Activated CD4-positive, alpha-beta T cell treated with anti-CD3 and anti-CD28 coated beads, Interleukin-2, amount 50 U/mL, for 24 hours (primary cell): ENCODE measurements around the gene PPP2R2C.

Experiments used
- DNase-seq, 2 donors: peaks; one replicate each; pipeline ENCODE4 v3.0.0-alpha.2; 2020; ENCODE audit warnings: low read depth in 1 of 2, low spot score in 1 of 2

The PPP2R2C gene

GRCh38 chr4:6469898-6470501 lies 2.4 kb downstream of the PPP2R2C start:
- DNase-seq = no peak

DNA sequence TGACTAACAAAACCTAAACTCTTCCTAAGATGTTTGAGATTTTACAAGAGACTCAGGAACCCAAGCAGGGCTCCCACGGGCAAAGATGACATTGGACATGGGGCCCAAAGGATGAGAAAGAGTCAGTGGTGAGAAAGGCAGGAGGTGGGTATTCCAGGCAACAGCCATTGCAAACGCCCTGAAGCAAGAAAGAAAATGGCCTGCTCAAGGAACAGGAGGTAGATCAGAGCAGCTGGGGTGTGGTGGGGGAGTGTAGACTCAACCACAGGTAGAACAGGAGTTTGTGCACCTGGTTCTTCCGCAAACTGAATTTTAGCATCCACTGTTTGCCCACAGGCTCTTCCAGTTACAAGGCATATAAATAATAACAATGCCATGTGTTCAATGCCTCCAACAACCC lies 3.3 kb downstream of the PPP2R2C start:
- DNase-seq = no peak

GRCh38 chr4:6468376-6468775 lies 4.0 kb downstream of the PPP2R2C start:
- DNase-seq = no peak

- DNase-seq = no peak
Measured at GRCh38 chr4:6467600-6467999, 4.8 kb downstream of the PPP2R2C start.

- DNase-seq = no peak
Measured at GRCh38 chr4:6466756-6467381, 5.5 kb downstream of the PPP2R2C start.

DNA sequence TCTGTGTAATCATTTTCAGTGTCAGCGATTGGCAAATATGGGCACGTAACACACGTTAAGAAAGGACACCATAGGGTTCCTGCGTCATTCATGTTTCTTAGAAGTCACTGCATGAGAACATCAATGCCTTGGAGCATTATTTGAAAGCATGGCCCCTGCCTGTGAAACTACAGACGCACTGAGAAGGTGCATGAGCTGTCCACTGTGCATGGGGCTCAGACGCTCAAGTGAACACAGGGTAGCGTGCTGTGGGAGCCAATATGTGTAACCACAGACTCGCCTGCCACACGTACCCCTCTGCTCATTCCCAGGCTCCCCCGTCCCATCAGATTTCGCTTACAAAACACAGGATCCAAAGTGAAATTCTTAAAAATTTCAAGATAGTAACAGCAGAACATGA lies 6.5 kb downstream of the PPP2R2C start:
- DNase-seq = no peak

DNA sequence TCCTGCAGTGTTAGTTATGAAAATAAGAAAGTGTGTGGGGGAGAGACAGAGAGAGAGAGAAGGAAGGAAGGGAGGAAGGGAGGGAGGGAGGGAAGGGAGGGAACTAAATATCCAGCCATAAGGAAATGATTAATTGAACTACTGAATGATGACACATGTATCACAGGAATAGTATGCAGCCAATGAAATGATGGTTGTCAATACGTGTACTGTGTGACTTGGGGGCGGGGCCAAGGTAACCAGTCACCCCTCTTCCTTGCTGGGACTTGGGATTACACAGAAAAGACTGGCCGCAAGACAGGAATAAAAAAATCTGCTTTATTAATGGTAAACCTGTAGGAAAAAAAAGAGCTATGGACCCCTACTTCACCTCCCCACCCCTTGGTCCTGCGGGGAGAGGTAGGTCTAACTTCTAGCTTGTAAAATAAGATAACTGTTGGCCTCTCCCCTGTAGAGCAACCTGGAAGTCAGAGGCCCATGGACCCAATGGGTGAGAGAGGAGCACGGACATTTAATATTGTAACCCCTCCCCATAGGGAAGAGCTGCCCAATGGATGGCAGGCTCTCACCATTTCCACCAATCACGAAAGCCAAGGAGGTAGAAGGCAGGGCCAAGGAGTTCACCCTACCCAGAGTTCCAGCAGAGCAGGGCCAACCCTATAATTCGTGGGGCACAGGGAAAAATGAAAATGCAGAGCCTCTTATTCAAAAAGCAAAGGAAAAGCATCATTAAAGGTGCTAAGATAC lies 7.4 kb downstream of the PPP2R2C start:
- DNase-seq = no peak

DNA sequence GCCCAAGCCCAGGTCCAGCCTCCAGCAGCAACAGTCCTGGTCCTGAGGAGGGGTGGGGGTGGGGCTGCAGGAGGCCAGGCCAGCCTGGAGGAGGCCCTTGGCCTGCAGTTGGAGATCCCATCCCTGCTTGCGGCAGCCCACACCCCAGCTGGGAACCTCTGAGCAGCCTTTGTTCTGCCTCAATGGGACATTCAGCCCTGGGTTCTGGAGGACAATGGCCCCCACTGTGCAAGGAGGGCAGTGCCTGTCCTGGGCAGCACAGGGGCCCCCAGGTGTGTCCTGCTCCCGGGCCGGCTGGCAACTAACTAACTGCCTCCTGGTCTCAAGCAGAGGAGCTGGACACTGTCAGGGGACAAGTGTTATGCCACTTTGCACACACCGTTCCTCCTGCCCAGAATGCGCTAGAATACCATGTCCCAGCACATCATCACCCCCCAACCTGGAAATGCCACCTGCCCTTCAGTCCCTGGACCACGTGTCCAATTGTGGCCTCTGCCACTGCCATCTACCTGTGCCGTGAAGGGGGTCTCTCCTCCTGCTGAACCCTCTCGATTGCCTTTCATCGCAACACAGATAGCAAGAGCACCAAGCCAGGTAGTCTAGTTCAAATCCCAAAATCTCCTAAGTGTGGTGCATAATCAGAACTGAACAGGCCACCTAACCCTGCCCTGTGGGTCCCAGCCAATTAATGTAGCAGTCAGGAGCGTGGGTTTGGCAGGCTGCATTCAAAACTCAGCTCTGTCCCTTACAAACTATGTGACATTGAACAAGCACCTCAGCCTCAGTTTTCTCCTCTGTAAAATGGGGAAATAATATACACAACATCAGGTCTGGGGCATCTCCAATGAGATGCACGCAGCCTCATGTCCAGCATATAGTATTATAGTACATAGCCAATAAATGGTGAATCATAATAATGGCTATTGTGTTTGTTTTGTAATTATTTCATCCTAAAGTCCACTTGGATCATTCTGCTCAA lies 8.8 kb downstream of the PPP2R2C start:
- DNase-seq = no peak

DNA sequence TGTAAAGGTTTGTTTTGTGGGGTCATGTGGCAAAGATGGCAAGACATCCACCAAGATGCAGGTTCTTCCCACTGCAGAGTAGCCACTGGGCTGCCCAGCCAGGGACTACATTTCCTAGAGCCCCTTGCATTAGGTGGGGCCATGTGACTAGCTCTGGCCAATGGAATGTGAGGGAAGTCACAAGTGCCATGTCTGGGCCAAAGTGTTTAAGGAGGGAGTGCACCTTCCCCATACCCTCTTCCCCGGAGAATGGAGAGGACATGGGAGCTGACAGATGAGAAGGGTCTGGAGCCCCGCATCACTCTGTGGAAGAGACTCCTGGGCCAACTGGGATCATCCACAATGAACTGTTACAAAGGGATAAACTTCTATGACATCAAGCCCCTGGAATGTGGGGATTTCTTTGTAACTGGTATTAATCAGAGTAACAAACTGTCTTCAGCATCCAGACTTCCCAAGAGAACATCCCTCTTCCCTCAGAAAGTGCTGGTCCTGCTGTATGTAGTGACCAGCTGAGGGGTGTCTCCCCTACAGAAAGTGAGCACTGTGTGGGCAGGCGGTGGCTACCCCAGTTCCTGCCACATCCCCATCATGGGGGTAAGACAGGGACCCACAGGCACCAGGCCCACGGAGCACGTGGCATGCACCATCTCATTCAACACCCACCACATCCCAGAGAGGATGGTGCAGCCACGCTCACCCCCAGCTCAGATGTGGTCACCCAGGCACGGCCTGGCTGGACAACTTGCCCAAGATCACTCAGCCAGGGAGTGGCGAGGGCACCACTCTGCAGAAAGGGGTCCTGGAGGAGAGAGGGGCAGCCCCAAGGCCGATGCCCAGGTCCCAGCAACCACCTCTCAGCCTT lies 10.9 kb downstream of the PPP2R2C start:
- no peak for DNase-seq

DNA sequence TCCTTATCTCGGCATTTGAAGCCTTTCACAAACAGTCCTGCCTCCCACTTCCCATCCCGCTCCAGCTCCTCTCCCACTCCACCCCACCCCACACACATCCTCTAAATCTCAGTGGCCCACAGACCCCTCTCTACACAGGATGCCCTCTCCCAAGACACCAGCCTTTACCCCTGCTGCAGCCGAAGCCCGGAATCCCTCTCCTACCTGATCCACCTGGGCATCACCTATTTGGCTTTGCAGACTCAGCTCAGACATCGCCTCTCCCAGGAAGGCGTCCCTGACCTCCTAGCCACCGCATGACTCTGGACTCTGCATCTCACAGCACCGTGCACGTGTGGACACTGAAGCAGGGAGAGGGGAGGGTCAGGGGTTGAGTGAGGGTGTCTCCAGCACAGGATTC lies 11.5 kb downstream of the PPP2R2C start:
- DNase-seq = no peak

DNA sequence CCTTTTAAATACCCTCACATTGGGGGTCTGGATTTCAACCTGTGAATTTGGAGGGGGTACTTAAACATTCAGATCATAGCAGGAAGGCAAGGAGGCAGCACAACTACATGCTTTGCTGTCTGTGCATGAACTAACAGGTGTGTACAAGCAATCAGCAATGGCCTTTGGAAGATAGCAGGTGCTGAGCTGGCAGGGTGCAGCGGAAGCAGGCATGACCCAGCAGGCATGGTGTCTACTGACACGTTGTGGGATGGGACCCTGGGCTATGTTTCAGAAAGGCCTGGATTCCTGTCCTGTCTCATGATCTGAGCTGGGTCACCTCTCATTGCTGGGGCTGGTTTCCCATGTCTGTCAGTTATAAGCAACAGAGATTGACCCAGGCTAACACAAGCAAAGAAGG lies 13.9 kb downstream of the PPP2R2C start:
- DNase-seq = no peak

DNA sequence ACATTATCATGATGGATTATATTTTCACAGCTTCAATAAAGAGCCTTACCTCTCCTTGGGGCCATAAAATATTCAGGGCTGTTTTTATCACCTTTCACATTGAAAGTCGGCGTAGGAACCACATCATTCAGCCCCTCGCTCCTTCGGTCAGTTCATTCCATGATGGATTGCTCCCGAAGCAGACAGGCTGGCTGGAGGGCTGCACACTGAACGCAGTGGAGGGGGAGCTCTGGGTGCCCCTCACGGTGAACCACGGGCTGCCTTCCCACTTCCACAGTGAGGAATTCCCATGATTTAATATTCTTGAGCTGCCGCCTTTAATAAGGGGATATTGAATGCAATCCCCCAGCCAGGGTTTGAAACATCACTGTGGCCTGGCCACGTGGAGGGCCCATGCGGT lies 16.0 kb downstream of the PPP2R2C start:
- no peak for DNase-seq

- no peak for DNase-seq
Measured at GRCh38 chr4:6454112-6454910, 18.1 kb downstream of the PPP2R2C start.

DNA sequence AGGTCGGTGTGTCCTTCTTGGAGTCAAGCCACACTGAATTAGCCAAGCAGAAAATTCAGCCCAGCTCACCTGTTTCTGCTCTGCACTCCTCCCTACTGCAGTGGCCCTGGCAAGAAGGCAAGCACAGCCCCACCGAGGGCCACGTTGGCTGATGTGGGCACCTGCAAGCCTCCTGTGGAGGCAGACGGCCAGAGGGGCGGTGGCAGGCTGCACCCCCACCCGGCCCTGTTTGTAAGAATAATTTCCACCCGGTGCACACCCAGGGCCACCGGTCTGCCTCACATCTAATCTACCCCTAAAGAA lies 18.8 kb downstream of the PPP2R2C start:
- DNase-seq = no peak

DNA sequence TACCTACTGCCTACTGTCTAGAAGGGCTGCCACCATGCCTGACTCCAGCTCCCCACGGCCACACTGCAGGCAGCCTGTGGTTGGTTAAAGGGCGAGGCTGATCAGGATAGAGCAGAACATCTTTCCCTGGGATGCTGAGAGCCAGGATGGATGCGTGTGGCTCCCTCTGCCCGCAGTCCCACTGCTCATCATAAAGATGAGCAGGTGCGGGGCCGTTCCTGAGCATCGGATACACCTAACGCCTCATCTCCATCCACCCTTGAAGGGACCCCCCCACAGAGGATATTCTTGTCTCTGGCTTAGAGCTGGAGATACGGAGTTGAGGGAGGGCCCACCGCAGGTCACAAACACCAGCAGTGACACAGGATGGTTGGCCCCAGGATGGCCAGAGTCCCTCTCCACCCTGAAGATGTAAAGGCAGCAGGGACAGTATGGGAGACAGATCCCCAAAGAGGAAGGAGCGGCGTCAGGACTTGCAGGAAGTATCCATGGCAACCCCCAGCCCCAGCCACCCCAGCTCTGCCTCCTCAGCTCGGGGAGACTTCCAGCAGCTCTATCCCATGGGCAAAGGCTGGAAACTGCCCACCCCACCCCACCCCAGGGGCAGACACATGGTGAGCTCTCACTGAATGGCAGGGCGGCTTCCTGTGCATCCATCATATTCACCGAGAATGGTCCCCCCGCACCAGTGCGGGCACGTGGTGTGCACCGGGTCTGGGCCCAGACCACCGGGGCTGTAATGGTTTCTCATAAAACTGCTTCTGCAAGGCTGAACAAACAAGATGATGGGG lies 19.3 kb downstream of the PPP2R2C start:
- DNase-seq = no peak

DNA sequence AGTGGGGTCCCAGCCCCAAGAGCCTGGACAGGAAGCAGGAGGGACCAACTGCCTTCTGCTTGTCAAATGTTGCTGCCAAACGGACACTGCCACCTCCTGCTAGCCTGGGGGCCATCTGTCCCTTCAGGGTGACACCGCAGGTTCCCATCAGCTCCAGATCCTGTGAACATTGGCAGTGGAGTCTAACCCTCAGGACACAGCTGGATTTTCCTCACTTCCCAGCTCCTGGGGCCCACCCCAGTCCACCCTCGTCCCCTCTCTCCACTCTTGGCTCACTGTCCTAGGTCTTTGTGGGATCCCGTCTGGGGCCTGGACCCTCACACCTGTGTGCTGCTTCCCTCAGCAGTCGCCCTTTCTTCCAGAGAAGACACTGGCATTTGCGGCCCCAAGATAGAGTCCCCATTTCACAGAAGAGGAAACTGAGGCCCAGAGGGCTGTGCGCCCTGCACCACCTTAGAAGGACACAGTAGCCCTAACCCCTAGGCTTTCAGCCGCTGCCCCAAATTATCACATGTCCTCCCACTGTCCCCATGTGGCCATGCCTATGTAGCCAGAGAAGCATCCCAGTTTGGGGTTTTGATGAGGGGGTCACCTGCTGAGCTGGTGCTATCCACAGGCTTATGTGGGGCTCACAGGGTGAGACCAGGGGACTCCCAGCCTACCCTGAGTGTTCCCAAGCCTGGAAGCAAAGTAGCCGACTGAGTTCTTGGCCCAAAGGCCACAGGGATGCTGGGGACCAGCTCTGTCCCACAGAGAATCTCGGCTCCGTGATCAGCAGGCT lies 20.1 kb downstream of the PPP2R2C start:
- DNase-seq = no peak

GRCh38 chr4:6451309-6451708 lies 21.1 kb downstream of the PPP2R2C start:
- DNase-seq = no peak

DNA sequence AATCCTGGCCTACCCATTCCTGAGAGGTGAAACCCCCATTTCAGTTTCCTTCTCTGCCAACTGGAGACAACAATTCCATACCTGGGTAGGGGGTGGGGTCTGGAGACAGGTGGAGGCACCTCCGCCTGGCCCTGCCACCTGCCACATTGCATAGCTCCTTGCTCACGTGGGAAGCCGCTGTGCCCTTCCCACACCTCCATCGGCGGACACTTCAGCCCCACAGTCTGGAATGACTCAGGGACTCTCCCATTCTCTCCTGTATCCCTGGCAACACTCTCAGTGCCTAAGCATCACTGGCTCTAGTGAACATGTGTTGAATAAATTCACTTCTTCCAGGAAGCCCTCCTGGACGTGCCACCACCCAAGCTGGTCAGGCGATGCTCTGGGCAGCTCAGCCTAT lies 21.7 kb downstream of the PPP2R2C start:
- DNase-seq = no peak
